Neural cell (in vitro differentiated cells): ENCODE results near the gene CDK5RAP2. TPM values are rescaled to one million over a fixed set of nuclear protein-coding genes. Genes with fewer than 3 reads are reported as not detected.

Experiments used
- H2AFZ ChIP-seq: fragments of 200-600, 300-800 bp; sonication (generic), shearing (Covaris generic); 2 replicates; pipeline ENCODE4 v1.6.0; 2014; ENCODE audit warnings: low read depth, mild to moderate bottlenecking, antibody characterized with exemption, low read length, moderate library complexity
- H3F3A ChIP-seq: fragments of 200-600 bp; shearing (Covaris generic); 2 replicates; pipeline ENCODE4 v1.6.1; 2016; ENCODE audit warnings: mild to moderate bottlenecking, moderate library complexity, mixed read lengths, antibody characterized with exemption, low read length; ENCODE audit not compliant: insufficient read depth, poor library complexity, severe bottlenecking
- H3K27ac ChIP-seq: fragments of 200-600, 300-800 bp; sonication (generic), shearing (Covaris generic); 2 replicates; pipeline ENCODE4 v1.5.1; 2014; ENCODE audit warnings: mild to moderate bottlenecking, low read length, moderate library complexity
- H3K27me3 ChIP-seq: fragments of 300-800, 200-600 bp; sonication (generic), shearing (Covaris generic); 2 replicates; pipeline ENCODE4 v1.6.0; 2014; ENCODE audit warnings: mild to moderate bottlenecking, low read depth, low read length, moderate library complexity; ENCODE audit not compliant: insufficient read depth
- H3K36me3 ChIP-seq: fragments of 300-800, 200-600 bp; sonication (generic), shearing (Covaris generic); 2 replicates; pipeline ENCODE4 v1.5.1; 2014; ENCODE audit warnings: mild to moderate bottlenecking, antibody characterized with exemption, low read length, moderate library complexity; ENCODE audit not compliant: insufficient read depth
- H3K4me2 ChIP-seq: fragments of 300-800, 200-600 bp; sonication (generic), shearing (Covaris generic); 2 replicates; pipeline ENCODE4 v1.6.0; 2014; ENCODE audit warnings: mild to moderate bottlenecking, low read length
- H3K4me3 ChIP-seq: fragments of 300-800, 200-600 bp; sonication (generic), shearing (Covaris generic); 2 replicates; pipeline ENCODE4 v1.5.1; 2014; ENCODE audit warnings: mild to moderate bottlenecking, low read length, moderate library complexity
- H3K79me2 ChIP-seq: fragments of 200-600 bp; shearing (Covaris generic); replicated peaks from 2 replicates; pipeline ENCODE4 v1.6.0; 2014; ENCODE audit warnings: mild to moderate bottlenecking, low read length, moderate library complexity; ENCODE audit not compliant: insufficient read depth
- H3K9ac ChIP-seq: fragments of 300-800, 200-600 bp; sonication (generic), shearing (Covaris generic); 2 replicates; pipeline ENCODE4 v1.6.1; 2016; ENCODE audit warnings: mild to moderate bottlenecking, low read length, mixed read lengths
- H3K9me2 ChIP-seq: fragments of 200-600 bp; shearing (Covaris generic); 2 replicates; pipeline ENCODE4 v1.6.1; 2016; ENCODE audit warnings: mild to moderate bottlenecking, low read length, mixed read lengths; ENCODE audit not compliant: insufficient read depth
- H3K9me3 ChIP-seq: fragments of 200-600, 300-800 bp; sonication (generic), shearing (Covaris generic); 2 replicates; pipeline ENCODE4 v1.6.1; 2016; ENCODE audit warnings: mild to moderate bottlenecking, mixed run types, low read length, moderate library complexity, mixed read lengths
- H4K20me1 ChIP-seq: fragments of 200-600 bp; shearing (Covaris generic); 2 replicates; pipeline ENCODE4 v1.6.1; 2016; ENCODE audit warnings: mild to moderate bottlenecking, mixed run types; ENCODE audit not compliant: insufficient read depth
- EP300 ChIP-seq: fragments of 450-650 bp; conservative IDR thresholded peaks from 2 replicates; pipeline ENCODE4 v1.6.1; 2014; ENCODE audit warnings: antibody characterized with exemption, mild to moderate bottlenecking, moderate library complexity; ENCODE audit not compliant: poor library complexity, severe bottlenecking
- EZH2 ChIP-seq: fragments of 200-600, 300-800 bp; shearing (Covaris generic), sonication (generic); IDR thresholded peaks from 2 replicates; pipeline ENCODE4 v1.6.1; 2014; ENCODE audit warnings: antibody characterized with exemption, low read length, borderline replicate concordance, mild to moderate bottlenecking; ENCODE audit not compliant: insufficient read depth, poor library complexity, severe bottlenecking
- MXI1 ChIP-seq: fragments of 450-650 bp; conservative IDR thresholded peaks from 2 replicates; pipeline ENCODE4 v1.6.1; 2014; ENCODE audit warnings: antibody characterized with exemption, mild to moderate bottlenecking; ENCODE audit not compliant: poor library complexity, severe bottlenecking
- POLR2AphosphoS5 ChIP-seq: IDR thresholded peaks from 2 replicates; pipeline ENCODE4 v1.6.1; 2012
- RAD21 ChIP-seq: fragments of 450-650 bp; conservative IDR thresholded peaks from 2 replicates; pipeline ENCODE4 v1.6.1; 2014; ENCODE audit warnings: antibody characterized with exemption, mild to moderate bottlenecking, moderate library complexity
- REST ChIP-seq: IDR thresholded peaks from 2 replicates; pipeline ENCODE4 v1.6.1; 2012; ENCODE audit warnings: borderline replicate concordance
- SMC3 ChIP-seq: fragments of 450-650 bp; conservative IDR thresholded peaks from 2 replicates; pipeline ENCODE4 v1.6.1; 2014; ENCODE audit warnings: antibody characterized with exemption, mild to moderate bottlenecking, moderate library complexity; ENCODE audit not compliant: poor library complexity
- TAF1 ChIP-seq: IDR thresholded peaks from 2 replicates; pipeline ENCODE4 v1.6.1; 2012; ENCODE audit warnings: low read depth
- polyA plus RNA-seq: library from polyadenylated mRNA; depleted of rRNA; stranded (reverse); fragments of >200 nt; gene quantifications from 2 replicates; pipeline ENCODE4 v1.2.3, GENCODE V29; 2014
- TF ChIP-seq, protein P1 (sequence below): fragments of 450-650 bp; IDR thresholded peaks from 2 replicates; pipeline ENCODE4 v1.5.1; 2014; ENCODE audit warnings: antibody characterized with exemption, mild to moderate bottlenecking, moderate library complexity; ENCODE audit not compliant: poor library complexity, severe bottlenecking

CDK5RAP2 gene
- polyA plus RNA-seq, 1 donor from 2014 or later: 43.3 TPM

DNA sequence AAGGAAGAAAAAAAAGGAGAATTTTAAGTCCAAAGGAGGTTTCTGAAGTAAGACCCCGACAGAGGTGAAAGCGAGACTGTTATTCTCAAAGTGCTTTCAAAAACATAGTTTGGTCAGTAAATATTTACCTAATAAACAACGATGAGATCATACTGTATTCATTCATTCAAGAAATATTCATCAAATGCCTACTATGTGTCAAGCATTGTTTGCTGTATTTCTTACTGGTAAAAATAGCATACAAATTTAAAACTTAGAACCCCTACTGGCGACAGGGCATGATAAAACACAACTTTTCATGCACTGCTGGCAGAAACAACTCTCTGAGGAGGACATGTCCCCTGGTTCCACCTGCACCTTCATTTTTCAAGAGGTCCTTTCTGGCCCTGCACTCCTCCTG lies 190.7 kb downstream of the CDK5RAP2 start:
- Histone ChIP-seq H4K20me1 (no peaks in the 10 kb centered on the region), H3K36me3 (peaks cover 4% of the 10 kb centered on the region), H3K4me2 (no peak overlapping the region), H3K27me3 (no peaks in the 10 kb centered on the region), H3K9me2 (no peaks in the 10 kb centered on the region), H3K27ac (no peak overlapping the region), H3K9ac (no peak overlapping the region), H3F3A (no peaks in the 10 kb centered on the region), H2AFZ (no peak overlapping the region), H3K79me2 (no peaks in the 10 kb centered on the region), H3K4me3 (no peak overlapping the region), H3K9me3 (no peaks in the 10 kb centered on the region)
- TF ChIP-seq POLR2AphosphoS5 (no peak), RAD21 (no peak), REST (no peak), MXI1 (no peak), SMC3 (no peak), EZH2 (no peak), TAF1 (no peak), EP300 (no peak)
- TF ChIP-seq, protein P1, sequence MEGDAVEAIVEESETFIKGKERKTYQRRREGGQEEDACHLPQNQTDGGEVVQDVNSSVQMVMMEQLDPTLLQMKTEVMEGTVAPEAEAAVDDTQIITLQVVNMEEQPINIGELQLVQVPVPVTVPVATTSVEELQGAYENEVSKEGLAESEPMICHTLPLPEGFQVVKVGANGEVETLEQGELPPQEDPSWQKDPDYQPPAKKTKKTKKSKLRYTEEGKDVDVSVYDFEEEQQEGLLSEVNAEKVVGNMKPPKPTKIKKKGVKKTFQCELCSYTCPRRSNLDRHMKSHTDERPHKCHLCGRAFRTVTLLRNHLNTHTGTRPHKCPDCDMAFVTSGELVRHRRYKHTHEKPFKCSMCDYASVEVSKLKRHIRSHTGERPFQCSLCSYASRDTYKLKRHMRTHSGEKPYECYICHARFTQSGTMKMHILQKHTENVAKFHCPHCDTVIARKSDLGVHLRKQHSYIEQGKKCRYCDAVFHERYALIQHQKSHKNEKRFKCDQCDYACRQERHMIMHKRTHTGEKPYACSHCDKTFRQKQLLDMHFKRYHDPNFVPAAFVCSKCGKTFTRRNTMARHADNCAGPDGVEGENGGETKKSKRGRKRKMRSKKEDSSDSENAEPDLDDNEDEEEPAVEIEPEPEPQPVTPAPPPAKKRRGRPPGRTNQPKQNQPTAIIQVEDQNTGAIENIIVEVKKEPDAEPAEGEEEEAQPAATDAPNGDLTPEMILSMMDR: no peak

GRCh38 chr9:120388003-120388855 lies 191.7 kb downstream of the CDK5RAP2 start:
- Histone ChIP-seq H3K4me2 (no peak overlapping the region), H3K36me3 (no peaks in the 10 kb centered on the region)

More at GRCh38 chr9:120388003-120388855, 191.7 kb downstream of the CDK5RAP2 start:
- Histone ChIP-seq H3F3A (no peaks in the 10 kb centered on the region), H3K27ac (no peak overlapping the region), H3K27me3 (no peaks in the 10 kb centered on the region), H3K79me2 (no peaks in the 10 kb centered on the region), H3K9ac (no peak overlapping the region), H3K4me3 (no peak overlapping the region), H2AFZ (no peak overlapping the region), H3K9me2 (no peaks in the 10 kb centered on the region), H3K9me3 (no peaks in the 10 kb centered on the region), H4K20me1 (no peaks in the 10 kb centered on the region)
- TF ChIP-seq REST (no peak), POLR2AphosphoS5 (no peak), SMC3 (no peak), EP300 (no peak), RAD21 (no peak), TAF1 (no peak)
- TF ChIP-seq, protein P1: no peak
